HepG2 (cell line): ENCODE data around the gene NALCN. TPM values are rescaled to one million over a fixed set of nuclear protein-coding genes. Genes with fewer than 3 reads are reported as not detected.

Experiments
- ATAC-seq: fragments of 200-7000 bp; cut with Tn5 transposase; 3 replicates; pipeline ENCODE4 v1.9.1; 2020; ENCODE audit warnings: mild to moderate bottlenecking, moderate library complexity
- BruUV-seq: library from RNA; stranded (reverse); fragments of 400-500 nt; replicated peaks from 2 replicates; lab custom pipeline; 2021; lab: Mats Ljungman, UMichigan
- CTCF ChIA-PET: fragments of 300-600 bp; formaldehyde crosslinking; extraction: SDS; loops from one replicate; lab custom pipeline; 2021; ENCODE audit warnings: low total read pairs, inconsistent platforms, low intra/inter-chr PET ratio; lab: Yijun Ruan, JAX
- POLR2A ChIA-PET: fragments of 350-600 bp; sonication (Branson Sonifier 250); formaldehyde crosslinking; loops from one replicate; lab custom pipeline; 2020; ENCODE audit warnings: antibody characterized with exemption, inconsistent platforms; lab: Yijun Ruan, JAX
- DNase-seq: peaks from one replicate; pipeline ENCODE4 v3.0.0-alpha.2; 2015; ENCODE audit warnings: low spot score
- FAIRE-seq: peaks from 3 replicates; lab custom pipeline; 2011; peaks lifted over from hg19 to GRCh38; lab: Jason Lieb, UNC
- H2AFZ ChIP-seq: one replicate; pipeline ENCODE4 v1.6.1; 2011; ENCODE audit warnings: low read length, inconsistent platforms
- H3K27ac ChIP-seq: fragments of 300-600 bp; 3 replicates; pipeline ENCODE4 v1.8.0; 2011; ENCODE audit warnings: mixed run types, mild to moderate bottlenecking, mixed read lengths, low read length, inconsistent platforms; ENCODE audit not compliant: insufficient read depth; ENCODE audit errors: extremely low read length
- H3K27me3 ChIP-seq, 2 experiments: fragments of 200-600 bp in 1 of 2; 2 replicates in 1 of 2; 3 replicates in 1 of 2; pipeline versions ENCODE4 v1.6.0 to v1.8.0; 2011; ENCODE audit warnings: low read length in 2 of 2, mild to moderate bottlenecking in 2 of 2, moderate library complexity in 2 of 2, inconsistent platforms in 1 of 2; ENCODE audit not compliant: insufficient read depth in 2 of 2, control insufficient read depth in 1 of 2
- H3K36me3 ChIP-seq, 2 experiments: fragments of 200-600 bp in 1 of 2; replicated peaks in 1 of 2; 2 replicates in 1 of 2; 3 replicates in 1 of 2; pipeline versions ENCODE4 v1.5.1 to v1.8.0; 2011; ENCODE audit warnings: low read length in 2 of 2, inconsistent platforms in 1 of 2; ENCODE audit not compliant: insufficient read depth in 2 of 2, control insufficient read depth in 1 of 2
- H3K4me1 ChIP-seq: 2 replicates; pipeline ENCODE4 v1.5.1; 2012; ENCODE audit warnings: low read length, inconsistent platforms; ENCODE audit not compliant: insufficient read depth
- H3K4me2 ChIP-seq: 2 replicates; pipeline ENCODE4 v1.6.0; 2011; ENCODE audit warnings: low read depth, low read length, inconsistent platforms
- H3K4me3 ChIP-seq, 3 experiments: fragments of 200-600 bp in 1 of 3; sonication (generic), shearing (Covaris generic) in 1 of 3; replicated peaks in 1 of 3; 2 replicates each; pipeline ENCODE4 v1.5.1; 2011 to 2016; ENCODE audit warnings: low read length in 3 of 3, inconsistent platforms in 2 of 3, low read depth in 2 of 3, mild to moderate bottlenecking in 2 of 3, control low read depth in 1 of 3, mixed read lengths in 1 of 3; ENCODE audit not compliant: insufficient read depth in 1 of 3
- H3K79me2 ChIP-seq: one replicate; pipeline ENCODE4 v1.6.1; 2011; ENCODE audit warnings: low read length, inconsistent platforms; ENCODE audit not compliant: insufficient read depth
- H3K9ac ChIP-seq: 2 replicates; pipeline ENCODE4 v1.6.0; 2011; ENCODE audit warnings: mild to moderate bottlenecking, low read depth, low read length, inconsistent platforms; ENCODE audit not compliant: insufficient read depth
- H3K9me3 ChIP-seq: 2 replicates; pipeline ENCODE4 v1.5.1; 2012; ENCODE audit warnings: mild to moderate bottlenecking, low read length
- H4K20me1 ChIP-seq: 2 replicates; pipeline ENCODE4 v1.6.0; 2011; ENCODE audit warnings: inconsistent platforms, mild to moderate bottlenecking, low read length, moderate library complexity; ENCODE audit not compliant: insufficient read depth
- NCOR1 ChIP-seq: fragments of 200-600 bp; sonication (generic); IDR thresholded peaks from 2 replicates; pipeline ENCODE4 v1.7.0; 2017; ENCODE audit warnings: antibody characterized with exemption, low read length, borderline replicate concordance
- ZNF318 ChIP-seq: sonication (generic); formaldehyde crosslinking; IDR thresholded peaks from 2 replicates; pipeline ENCODE4 v1.4.0; 2020; ENCODE audit warnings: mild to moderate bottlenecking, missing genetic modification reagents
- ZNF513 ChIP-seq: sonication (generic); formaldehyde crosslinking; conservative IDR thresholded peaks from 2 replicates; pipeline ENCODE4 v1.5.0; 2020; ENCODE audit warnings: missing genetic modification reagents
- ZNF552 ChIP-seq: sonication (generic); formaldehyde crosslinking; IDR thresholded peaks from 2 replicates; pipeline ENCODE4 v1.9.0; 2022; ENCODE audit warnings: missing genetic modification reagents, mild to moderate bottlenecking, borderline replicate concordance
- ZNF891 ChIP-seq: sonication (generic); formaldehyde crosslinking; IDR thresholded peaks from 2 replicates; pipeline ENCODE4 v1.5.0; 2020; ENCODE audit warnings: mild to moderate bottlenecking, missing genetic modification reagents
- whole genome bisulfite sequencing: methylation state at CpG from one replicate; pipeline ENCODE4 v1.1.6; 2017; ENCODE audit warnings: low lambda C conversion rate; 5-methylcytosine and 5-hydroxymethylcytosine counted together
- in situ Hi-C: cut with HindIII; loops from 2 replicates; pipeline ENCODE4 v1.10.0; 2017; ENCODE audit warnings: low pct_unique_long_range_greater_than_20kb; ENCODE audit not compliant: extremely low pct_ligation_motif_present
- intact Hi-C: fragments of 100-400 bp; cut with micrococcal nuclease; formaldehyde crosslinking; loops from one replicate; pipeline ENCODE4 v1.10.0; 2022; ENCODE audit not compliant: unreplicated experiment
- polyA plus RNA-seq, 8 experiments: library from polyadenylated mRNA; depleted of rRNA in 3 of 8; stranded (reverse) in 7 of 8; unstranded in 1 of 8; fragments of >200 nt; fragmentation: Illumina TruSeq in 4 of 8; extraction: Trizol in 4 of 8; gene quantifications; 2 replicates each; pipeline versions ENCODE4 v1.2.1 to v1.2.3, GENCODE V29; 2011 to 2016; ENCODE audit warnings: low read depth in 4 of 8, missing spikeins in 1 of 8, mixed read lengths in 1 of 8; ENCODE audit not compliant: insufficient read depth in 1 of 8
- total RNA-seq, 5 experiments: library from RNA; depleted of rRNA; stranded (reverse); fragments of >200 nt; fragmentation: Illumina TruSeq; extraction: Trizol; gene quantifications; 2 replicates each; pipeline ENCODE4 v1.2.3, GENCODE V29; 2016; ENCODE audit warnings: low read depth in 1 of 5

Gene NALCN
- total and polyA plus RNA-seq, 2 of the 13 experiments (the other 11 are each of a cell fraction or from before 2014, with no cell fraction given) = not detected

GRCh38 chr13:101383595-101383994 lies 32.7 kb downstream of the NALCN start (continued):
- TF ChIP-seq ZNF513 (CRISPR knock-in tag) = no peak
- TF ChIP-seq, all 625 proteins: peak for 0

- CTCF ChIA-PET = no interaction called here
- no TSS peak for BruUV-seq
- Histone ChIP-seq H3K36me3 (no peaks in the 10 kb centered on the region), H3K4me3 (no peak overlapping the region), H3K4me2 (no peak overlapping the region), H3K27me3 (no peaks in the 10 kb centered on the region), H3K9me3 (no peaks in the 10 kb centered on the region), H3K27ac (no peak overlapping the region), H2AFZ (no peak overlapping the region), H3K4me1 (no peaks in the 10 kb centered on the region), H4K20me1 (no peaks in the 10 kb centered on the region), H3K79me2 (no peaks in the 10 kb centered on the region), H3K9ac (no peak overlapping the region)
- in situ Hi-C loops = no loop called here
- DNase-seq (no peak), ATAC-seq (no peak), FAIRE-seq (no peak)
- intact Hi-C loops = no loop called here
- TF ChIP-seq NCOR1 (no peak), ZNF318 (no peak), ZNF552 (CRISPR knock-in tag) (no peak), ZNF891 (CRISPR knock-in tag) (no peak)
- POLR2A ChIA-PET = no interaction called here
- 0% methylated on average over 2 of the region's 2 CpGs for WGBS
Observed at GRCh38 chr13:101382701-101383100, 33.6 kb downstream of the NALCN start.
